Measurements from ENCODE around the gene BCL7B.
"Not testable (repeated sequence)": the region's sequence is repeated elsewhere in the genome, so short reads cannot be mapped to it uniquely, and the experiment has no call there.

Gene BCL7B

DNA sequence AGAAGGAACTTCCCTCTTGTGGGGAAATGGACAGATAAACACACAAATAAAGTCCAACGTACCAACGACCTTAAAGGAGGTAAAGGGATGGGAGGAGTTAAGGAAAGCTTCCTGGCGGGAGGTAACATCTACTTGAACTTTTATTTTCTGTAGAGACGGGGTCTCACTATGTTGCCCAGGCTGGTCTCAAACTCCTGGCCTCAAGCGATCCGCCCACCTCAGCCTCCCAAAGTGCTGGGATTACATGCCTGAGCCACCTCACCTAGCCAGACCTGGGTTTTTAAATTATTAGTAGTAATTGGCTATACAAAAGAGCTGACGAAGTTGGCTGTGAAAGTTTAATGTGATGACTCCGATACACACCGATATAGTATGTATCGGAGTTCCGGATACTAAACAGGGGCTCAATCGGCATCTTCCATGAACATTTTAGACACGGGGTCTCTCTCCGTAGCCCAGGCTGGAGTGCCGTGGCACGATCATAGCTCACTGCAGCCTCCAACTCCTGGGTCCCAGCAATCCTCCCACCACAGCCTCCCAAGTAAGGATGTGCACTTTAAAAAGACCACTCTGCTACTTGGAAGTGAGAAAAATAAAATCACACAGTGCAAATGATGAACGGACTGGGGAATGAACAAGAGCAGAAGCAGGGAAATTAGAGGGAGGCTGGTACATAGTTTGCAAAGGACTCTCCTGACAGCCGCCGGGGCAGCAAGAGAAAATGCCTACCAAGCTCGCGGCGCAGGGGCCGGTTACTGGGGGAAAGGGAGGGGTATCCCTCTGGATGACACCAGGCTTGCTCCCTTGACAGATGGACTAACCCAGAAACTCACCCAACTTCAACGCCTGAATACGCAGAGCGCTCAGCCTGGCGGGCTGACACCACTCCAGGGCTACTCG, 1.0 kb downstream of the BCL7B start:
- H3K4me3 ChIP-seq (ENCODE audit: low read depth, low read length), result peak overlapping the region; percentile 91
- H3K4me1 ChIP-seq (ENCODE audit: control insufficient read depth, insufficient read depth, low read length, unreplicated experiment), result peaks cover 25% of the 10 kb centered on the region
- H3K36me3 ChIP-seq (ENCODE audit: insufficient read depth, low read length), result no peaks in the 10 kb centered on the region; the same call in 1 of the 2 replicates
- H3K27me3 ChIP-seq (ENCODE audit: insufficient read depth, low read length), result no peaks in the 10 kb centered on the region
- H3K27ac ChIP-seq (ENCODE audit: low read depth, low read length), result peak overlapping the region; percentile 31; the same call in 1 of the 2 replicates
- peaks cover 48% of the 10 kb centered on the region for H3K79me2 ChIP-seq (ENCODE audit: control insufficient read depth, insufficient read depth, low read length, unreplicated experiment)
- H2AFZ ChIP-seq (ENCODE audit: low read length, unreplicated experiment), result peak overlapping the region; percentile 53

DNA sequence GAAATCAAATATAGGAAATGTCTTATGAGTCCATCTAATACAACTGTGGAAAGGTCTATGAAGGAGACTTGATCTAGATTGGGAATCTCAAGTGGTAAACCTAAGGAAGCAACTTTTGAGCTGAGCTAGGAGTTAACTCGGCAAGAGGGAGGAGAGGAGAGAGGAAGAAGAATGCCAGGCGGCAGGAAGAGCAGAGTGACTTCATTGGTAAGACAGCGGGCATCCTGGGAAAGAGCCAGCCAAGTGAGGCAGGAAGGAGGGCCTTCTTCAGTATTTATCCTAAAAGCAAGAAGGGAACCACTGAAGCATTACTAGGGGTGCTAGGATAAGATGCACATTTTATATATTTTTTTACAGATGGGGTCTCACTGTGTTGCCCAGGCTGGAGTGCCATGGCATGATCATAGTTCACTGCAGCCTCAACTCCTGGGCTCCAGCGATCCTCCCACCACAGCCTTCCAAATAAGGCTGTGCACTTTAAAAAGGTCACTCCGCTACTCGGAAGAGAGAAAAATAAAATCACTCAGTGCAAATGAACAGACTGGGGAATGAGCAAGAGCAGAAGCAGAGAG, 2.0 kb downstream of the BCL7B start:
- Histone ChIP-seq H3K27me3 (ENCODE audit: insufficient read depth, low read length) (no peaks in the 10 kb centered on the region), H3K4me1 (ENCODE audit: control insufficient read depth, insufficient read depth, low read length, unreplicated experiment) (peaks cover 24% of the 10 kb centered on the region), H3K27ac (ENCODE audit: low read depth, low read length) (no peak overlapping the region), H3K79me2 (ENCODE audit: control insufficient read depth, insufficient read depth, low read length, unreplicated experiment) (peaks cover 52% of the 10 kb centered on the region), H2AFZ (ENCODE audit: low read length, unreplicated experiment) (no peak overlapping the region), H3K36me3 (ENCODE audit: insufficient read depth, low read length) (no peaks in the 10 kb centered on the region; the same call in 1 of the 2 replicates), H3K4me3 (ENCODE audit: low read depth, low read length) (peak overlapping the region; percentile 91)

DNA sequence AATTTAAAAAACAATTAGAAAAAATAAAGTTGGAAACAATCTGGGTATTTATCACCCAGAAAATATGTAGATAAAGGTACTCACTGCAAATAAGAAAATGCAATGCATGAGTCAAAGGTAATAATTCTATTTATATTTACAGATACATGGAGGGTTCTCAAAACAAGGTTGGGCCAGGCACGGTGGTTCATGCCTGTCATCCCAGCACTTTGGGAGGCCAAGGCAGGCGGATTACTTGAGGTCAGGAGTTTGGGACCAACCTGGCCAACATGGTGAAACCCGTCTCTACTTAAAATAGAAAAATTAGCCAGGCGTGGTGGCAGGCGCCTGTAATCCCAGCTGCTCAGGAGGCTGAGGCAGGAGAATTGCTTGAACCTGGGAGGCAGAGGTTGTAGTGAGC, 7.4 kb downstream of the BCL7B start:
- not testable (repeated sequence) for H3K4me3 ChIP-seq (ENCODE audit: low read depth, low read length); H3K4me1 ChIP-seq (ENCODE audit: control insufficient read depth, insufficient read depth, low read length, unreplicated experiment); H3K27me3 ChIP-seq (ENCODE audit: insufficient read depth, low read length); H3K36me3 ChIP-seq (ENCODE audit: insufficient read depth, low read length); H2AFZ ChIP-seq (ENCODE audit: low read length, unreplicated experiment); H3K27ac ChIP-seq (ENCODE audit: low read depth, low read length)
- peaks cover 67% of the 10 kb centered on the region for H3K79me2 ChIP-seq (ENCODE audit: control insufficient read depth, insufficient read depth, low read length, unreplicated experiment)

DNA sequence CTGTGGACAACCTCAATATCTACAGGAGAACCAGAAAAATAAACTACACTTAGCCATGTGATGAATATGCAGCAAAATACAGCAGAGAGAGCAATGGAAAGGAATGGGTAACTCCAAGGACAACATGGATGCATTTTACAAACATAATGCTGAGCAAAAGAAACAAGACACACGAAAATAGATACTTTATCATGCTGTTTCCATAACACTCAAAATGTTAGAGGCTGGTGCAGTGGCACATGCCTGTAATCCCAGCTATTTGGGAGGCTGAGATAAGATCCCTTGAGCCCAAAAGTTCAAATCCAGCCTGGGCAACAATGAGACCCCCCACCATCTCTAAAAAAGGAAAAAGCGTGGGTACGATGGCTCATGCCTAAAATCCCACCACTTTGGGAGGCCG, 8.3 kb downstream of the BCL7B start:
- Histone ChIP-seq H3K27ac (ENCODE audit: low read depth, low read length) (no peak overlapping the region), H3K36me3 (ENCODE audit: insufficient read depth, low read length) (no peaks in the 10 kb centered on the region; the same call in 1 of the 2 replicates), H2AFZ (ENCODE audit: low read length, unreplicated experiment) (no peak overlapping the region), H3K4me1 (ENCODE audit: control insufficient read depth, insufficient read depth, low read length, unreplicated experiment) (peaks cover 3% of the 10 kb centered on the region), H3K27me3 (ENCODE audit: insufficient read depth, low read length) (no peaks in the 10 kb centered on the region), H3K4me3 (ENCODE audit: low read depth, low read length) (no peak overlapping the region), H3K79me2 (ENCODE audit: control insufficient read depth, insufficient read depth, low read length, unreplicated experiment) (peaks cover 62% of the 10 kb centered on the region)

DNA sequence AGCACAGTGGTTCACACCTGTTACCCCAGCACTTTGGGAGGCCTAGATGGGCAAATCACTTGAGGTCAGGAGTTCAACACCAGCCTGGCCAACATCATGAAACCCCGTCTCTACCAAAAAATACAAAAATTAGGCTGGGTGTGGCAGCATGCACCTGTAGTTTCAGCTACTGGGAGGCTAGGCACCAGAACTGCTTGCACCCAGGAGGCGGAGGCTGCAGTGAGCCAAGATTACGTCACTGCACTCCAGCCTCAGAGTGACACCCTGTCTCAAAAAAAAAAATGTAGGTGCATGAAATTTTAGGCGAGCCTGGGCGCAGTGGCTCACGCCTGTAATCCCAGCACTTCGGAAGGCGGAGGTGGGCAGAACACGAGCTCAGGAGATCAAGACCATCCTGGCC, 9.6 kb downstream of the BCL7B start:
- Histone ChIP-seq H3K4me3 (ENCODE audit: low read depth, low read length) (no peak overlapping the region), H3K79me2 (ENCODE audit: control insufficient read depth, insufficient read depth, low read length, unreplicated experiment) (peaks cover 57% of the 10 kb centered on the region), H3K36me3 (ENCODE audit: insufficient read depth, low read length) (peaks cover 2% of the 10 kb centered on the region; the same call in 1 of the 2 replicates), H3K27ac (ENCODE audit: low read depth, low read length) (no peak overlapping the region), H3K27me3 (ENCODE audit: insufficient read depth, low read length) (no peaks in the 10 kb centered on the region), H3K4me1 (ENCODE audit: control insufficient read depth, insufficient read depth, low read length, unreplicated experiment) (peaks cover 3% of the 10 kb centered on the region), H2AFZ (ENCODE audit: low read length, unreplicated experiment) (no peak overlapping the region)

DNA sequence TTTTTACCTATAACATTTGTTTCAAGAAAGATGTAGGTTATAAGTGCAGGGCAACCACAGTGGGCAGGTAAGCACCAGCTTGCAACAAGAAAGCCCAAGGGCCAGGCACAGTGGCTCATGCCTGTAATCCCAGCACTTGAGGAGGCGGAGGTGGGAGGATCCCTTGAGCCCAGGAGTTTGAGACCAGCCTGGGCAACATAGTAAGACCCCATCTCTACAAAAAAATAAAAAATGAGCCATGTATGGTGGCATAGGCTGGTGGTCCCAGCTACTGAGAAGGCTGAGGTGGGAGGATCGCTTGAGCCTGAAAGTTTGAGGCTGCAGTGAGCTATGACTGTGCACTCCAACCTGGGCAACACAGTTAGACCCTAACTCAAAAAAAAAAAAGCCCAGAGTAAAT, 12.8 kb downstream of the BCL7B start:
- peaks cover 42% of the 10 kb centered on the region for H3K79me2 ChIP-seq (ENCODE audit: control insufficient read depth, insufficient read depth, low read length, unreplicated experiment)

DNA sequence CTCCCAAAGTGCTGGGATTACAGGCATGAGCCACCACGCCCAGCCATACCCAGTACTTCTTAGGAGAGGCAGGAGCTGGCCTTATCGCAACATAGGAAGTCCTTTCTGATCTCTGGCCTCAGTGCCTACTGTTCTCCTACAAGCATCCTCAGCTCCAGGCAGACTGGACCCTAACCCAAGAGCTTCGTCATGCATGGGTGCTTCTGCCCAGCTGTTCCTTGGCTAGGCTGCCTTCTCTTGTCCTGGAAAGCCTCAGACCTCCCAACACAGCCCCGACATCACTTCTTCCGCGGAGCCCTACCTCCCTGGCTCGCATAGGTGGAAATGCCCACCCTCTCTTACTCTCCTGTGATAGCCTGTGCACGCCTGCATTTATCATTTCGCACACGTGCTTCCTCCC, 15.8 kb downstream of the BCL7B start:
- Histone ChIP-seq H2AFZ (ENCODE audit: low read length, unreplicated experiment) (no peak overlapping the region), H3K79me2 (ENCODE audit: control insufficient read depth, insufficient read depth, low read length, unreplicated experiment) (peaks cover 24% of the 10 kb centered on the region), H3K27me3 (ENCODE audit: insufficient read depth, low read length) (no peaks in the 10 kb centered on the region), H3K27ac (ENCODE audit: low read depth, low read length) (no peak overlapping the region), H3K36me3 (ENCODE audit: insufficient read depth, low read length) (peaks cover 26% of the 10 kb centered on the region), H3K4me3 (ENCODE audit: low read depth, low read length) (no peak overlapping the region), H3K4me1 (ENCODE audit: control insufficient read depth, insufficient read depth, low read length, unreplicated experiment) (peaks cover 3% of the 10 kb centered on the region)

More for the DNA sequence above, 12.8 kb downstream of the BCL7B start:
- no peak overlapping the region for H2AFZ ChIP-seq (ENCODE audit: low read length, unreplicated experiment)
- H3K4me3 ChIP-seq (ENCODE audit: low read depth, low read length), result no peak overlapping the region
- peaks cover 3% of the 10 kb centered on the region for H3K4me1 ChIP-seq (ENCODE audit: control insufficient read depth, insufficient read depth, low read length, unreplicated experiment)
- H3K27me3 ChIP-seq (ENCODE audit: insufficient read depth, low read length), result no peaks in the 10 kb centered on the region
- peaks cover 17% of the 10 kb centered on the region for H3K36me3 ChIP-seq (ENCODE audit: insufficient read depth, low read length)
- H3K27ac ChIP-seq (ENCODE audit: low read depth, low read length), result no peak overlapping the region

DNA sequence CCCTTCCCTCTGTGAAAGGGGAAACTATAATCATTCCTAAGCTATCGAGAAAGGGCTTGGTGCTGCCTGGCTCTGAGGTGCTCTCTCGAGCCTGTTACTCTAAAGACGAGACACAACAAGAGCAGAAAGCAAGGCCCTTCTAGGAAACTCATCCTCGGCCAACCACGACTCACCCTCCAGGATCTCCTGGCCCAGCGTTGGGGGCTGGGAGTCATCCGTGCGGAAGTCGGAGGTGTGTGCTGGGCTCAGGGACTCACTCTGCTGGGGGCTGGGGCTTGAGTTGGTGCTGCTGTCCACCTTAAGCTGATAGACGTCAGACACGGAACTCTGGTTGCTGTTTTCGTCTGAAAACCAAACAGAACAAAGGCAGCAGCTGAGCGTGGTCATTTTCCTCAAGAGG, 17.8 kb downstream of the BCL7B start:
- Histone ChIP-seq H3K27me3 (ENCODE audit: insufficient read depth, low read length) (no peaks in the 10 kb centered on the region), H3K27ac (ENCODE audit: low read depth, low read length) (no peak overlapping the region), H2AFZ (ENCODE audit: low read length, unreplicated experiment) (no peak overlapping the region), H3K79me2 (ENCODE audit: control insufficient read depth, insufficient read depth, low read length, unreplicated experiment) (peaks cover 12% of the 10 kb centered on the region), H3K4me1 (ENCODE audit: control insufficient read depth, insufficient read depth, low read length, unreplicated experiment) (no peaks in the 10 kb centered on the region), H3K36me3 (ENCODE audit: insufficient read depth, low read length) (peaks cover 26% of the 10 kb centered on the region), H3K4me3 (ENCODE audit: low read depth, low read length) (no peak overlapping the region)

DNA sequence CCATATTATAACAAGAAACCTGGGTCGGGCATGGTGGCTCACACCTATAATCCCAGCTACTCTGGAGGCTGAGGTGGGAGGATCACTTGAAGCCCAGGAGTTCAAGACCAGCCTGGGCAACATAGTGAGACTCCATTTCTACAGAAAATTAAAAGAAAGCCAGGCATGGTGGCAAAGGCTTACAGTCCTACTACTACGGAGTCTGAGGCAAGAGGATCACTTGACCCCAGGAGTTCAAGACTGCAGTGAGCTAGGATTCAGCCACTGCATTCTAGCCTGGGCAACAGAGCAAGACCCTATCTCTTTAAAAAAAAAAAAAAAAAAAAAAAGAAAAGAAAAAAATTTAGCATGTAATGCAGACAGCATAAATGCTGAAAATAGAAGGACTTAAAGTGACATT, 19.0 kb downstream of the BCL7B start:
- H3K27ac ChIP-seq (ENCODE audit: low read depth, low read length); H3K4me3 ChIP-seq (ENCODE audit: low read depth, low read length); H3K27me3 ChIP-seq (ENCODE audit: insufficient read depth, low read length); H3K4me1 ChIP-seq (ENCODE audit: control insufficient read depth, insufficient read depth, low read length, unreplicated experiment); H3K79me2 ChIP-seq (ENCODE audit: control insufficient read depth, insufficient read depth, low read length, unreplicated experiment); H2AFZ ChIP-seq (ENCODE audit: low read length, unreplicated experiment): not testable (repeated sequence)
- H3K36me3 ChIP-seq (ENCODE audit: insufficient read depth, low read length), result peaks cover 26% of the 10 kb centered on the region

DNA sequence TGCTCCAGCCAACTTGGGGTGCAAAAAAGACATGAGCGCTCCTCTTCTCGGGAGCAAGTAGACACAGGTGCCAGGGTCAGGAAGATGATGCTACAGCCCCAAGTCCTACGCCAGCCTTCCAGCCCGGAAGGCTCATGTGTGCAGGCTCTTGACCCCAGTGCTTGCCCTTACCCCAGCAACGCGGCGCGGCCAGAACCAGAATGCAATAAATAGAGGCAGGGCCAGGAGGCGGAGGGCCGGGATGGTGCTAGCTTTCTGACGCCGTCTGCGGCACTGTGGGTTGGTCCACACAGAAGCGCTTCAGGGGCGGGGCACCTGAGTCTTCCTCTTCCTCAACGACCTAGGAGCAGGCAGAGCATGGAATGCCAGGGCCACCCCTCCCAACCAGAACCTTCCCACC, 20.4 kb downstream of the BCL7B start:
- no peak overlapping the region for H3K27ac ChIP-seq (ENCODE audit: low read depth, low read length)

DNA sequence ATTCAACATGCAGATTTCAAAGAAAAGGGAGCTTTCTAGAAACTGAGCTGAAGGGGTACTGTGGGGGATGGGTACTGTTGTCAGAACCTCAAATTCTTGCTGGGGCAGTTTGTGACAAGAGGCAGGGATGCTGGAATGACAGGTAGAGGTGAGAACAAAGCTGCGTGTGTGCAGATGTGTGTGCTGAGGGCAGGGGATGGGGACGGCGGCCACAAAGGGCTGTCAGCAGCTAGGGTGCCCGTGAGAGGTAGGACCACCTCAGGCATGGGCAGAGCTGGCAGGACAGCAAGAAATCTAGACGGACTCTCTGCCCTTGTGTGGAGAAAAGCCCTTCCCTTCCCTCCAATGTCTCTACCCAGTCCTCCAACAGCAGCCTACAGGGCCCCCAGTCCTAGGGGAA, 21.0 kb downstream of the BCL7B start:
- H3K27ac ChIP-seq (ENCODE audit: low read depth, low read length), result no peak overlapping the region

More for the DNA sequence above, 20.4 kb downstream of the BCL7B start:
- no peaks in the 10 kb centered on the region for H3K27me3 ChIP-seq (ENCODE audit: insufficient read depth, low read length)
- no peak overlapping the region for H3K4me3 ChIP-seq (ENCODE audit: low read depth, low read length)
- H3K36me3 ChIP-seq (ENCODE audit: insufficient read depth, low read length), result peaks cover 17% of the 10 kb centered on the region; the same call in 1 of the 2 replicates
- no peaks in the 10 kb centered on the region for H3K79me2 ChIP-seq (ENCODE audit: control insufficient read depth, insufficient read depth, low read length, unreplicated experiment)
- H3K4me1 ChIP-seq (ENCODE audit: control insufficient read depth, insufficient read depth, low read length, unreplicated experiment), result no peaks in the 10 kb centered on the region
- H2AFZ ChIP-seq (ENCODE audit: low read length, unreplicated experiment), result no peak overlapping the region

More for the DNA sequence above, 21.0 kb downstream of the BCL7B start:
- Histone ChIP-seq H3K27me3 (ENCODE audit: insufficient read depth, low read length) (no peaks in the 10 kb centered on the region), H3K79me2 (ENCODE audit: control insufficient read depth, insufficient read depth, low read length, unreplicated experiment) (no peaks in the 10 kb centered on the region), H2AFZ (ENCODE audit: low read length, unreplicated experiment) (no peak overlapping the region), H3K4me3 (ENCODE audit: low read depth, low read length) (no peak overlapping the region), H3K4me1 (ENCODE audit: control insufficient read depth, insufficient read depth, low read length, unreplicated experiment) (no peaks in the 10 kb centered on the region), H3K36me3 (ENCODE audit: insufficient read depth, low read length) (peaks cover 13% of the 10 kb centered on the region; the same call in 1 of the 2 replicates)

All from ACC112 (cell line).